NCI-H146 treated with DMSO at 0.1 percent for 48 hours (cell line): Measurements from ENCODE around the gene FHAD1.

Source experiments
- DNase-seq: peaks from one replicate; lab custom pipeline; 2025; ENCODE audit not compliant: unreplicated experiment; lab: John Stamatoyannopoulos, UW

Gene FHAD1

DNA sequence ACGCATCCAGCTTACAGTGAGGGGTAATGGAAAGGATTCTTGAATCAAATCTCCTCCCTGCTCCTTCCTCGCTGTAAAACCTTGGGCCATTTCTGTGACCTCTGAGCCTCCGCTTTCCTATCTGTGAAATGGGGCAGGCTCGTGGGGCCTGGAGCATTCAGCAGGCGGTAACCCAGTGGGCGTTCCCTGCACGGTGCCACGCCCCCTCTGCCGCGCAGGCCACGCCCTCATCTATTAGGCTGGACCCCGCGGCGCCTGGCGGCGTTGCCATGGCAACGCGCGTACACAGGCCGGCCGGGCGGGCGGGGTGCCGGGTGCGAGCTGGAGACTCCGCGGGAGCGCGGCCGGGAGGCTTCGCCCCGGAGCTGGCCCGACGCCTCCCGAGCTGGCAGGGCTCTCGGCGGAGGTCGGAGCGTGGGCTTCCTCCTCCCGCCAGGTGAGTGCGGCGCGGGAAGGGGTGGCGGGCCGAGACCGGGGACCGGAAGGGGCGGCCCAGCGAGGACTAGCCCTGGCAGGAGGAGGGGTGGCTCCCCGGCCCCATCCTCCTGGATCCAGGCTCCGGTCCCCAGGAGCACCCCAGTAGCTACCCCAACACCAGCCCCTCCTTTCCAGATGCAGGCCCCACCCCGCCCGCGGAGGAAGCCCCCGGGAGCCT, at the start of gene FHAD1:
Gene FHAD1 (plus strand): TSS at position 264 of the 655 bp plus-strand sequence. CDS start 4,562 bp downstream, outside the sequence.
- DNase-seq = peak; percentile 16

DNA sequence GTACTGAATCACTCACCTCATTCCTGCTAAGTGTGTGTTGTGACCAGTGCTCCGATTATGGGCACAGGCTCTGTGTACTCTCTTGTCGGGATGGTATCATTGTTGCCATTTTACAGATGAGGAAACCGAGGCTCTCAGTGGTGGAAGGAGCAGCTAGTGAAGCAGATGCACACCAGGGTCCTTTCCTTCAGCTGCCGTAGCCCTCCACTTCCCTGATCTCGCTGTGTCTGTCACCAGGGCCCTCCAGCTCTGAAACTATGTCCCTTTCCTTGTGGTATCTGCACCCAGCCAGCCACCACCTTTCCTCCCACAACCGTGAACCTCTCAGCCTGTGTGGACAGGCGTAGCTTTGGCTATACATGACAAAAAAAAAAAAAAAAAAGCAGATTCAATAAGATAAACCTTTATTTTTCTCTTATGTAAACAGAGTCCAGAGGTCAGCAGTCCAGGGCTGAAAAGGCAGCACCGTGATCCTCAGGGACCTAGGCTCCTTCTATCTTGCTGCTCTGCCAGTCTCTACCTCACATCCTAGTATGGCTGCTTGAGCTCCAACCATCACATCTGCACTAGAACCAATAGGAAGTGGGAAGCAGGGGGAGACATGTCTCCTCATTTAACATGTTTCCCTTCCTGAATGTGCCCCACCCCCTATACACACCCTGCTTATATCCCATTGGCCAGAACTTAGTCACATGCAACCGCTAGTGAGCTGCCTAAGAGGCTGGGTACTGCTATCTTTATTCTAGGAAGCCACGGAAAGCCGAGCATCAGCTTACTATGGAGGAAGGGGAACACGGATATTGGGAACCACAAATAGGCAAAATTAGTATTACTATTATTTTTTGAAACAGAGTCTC, 49.2 kb upstream of the FHAD1 start:
- DNase-seq = no peak

DNA sequence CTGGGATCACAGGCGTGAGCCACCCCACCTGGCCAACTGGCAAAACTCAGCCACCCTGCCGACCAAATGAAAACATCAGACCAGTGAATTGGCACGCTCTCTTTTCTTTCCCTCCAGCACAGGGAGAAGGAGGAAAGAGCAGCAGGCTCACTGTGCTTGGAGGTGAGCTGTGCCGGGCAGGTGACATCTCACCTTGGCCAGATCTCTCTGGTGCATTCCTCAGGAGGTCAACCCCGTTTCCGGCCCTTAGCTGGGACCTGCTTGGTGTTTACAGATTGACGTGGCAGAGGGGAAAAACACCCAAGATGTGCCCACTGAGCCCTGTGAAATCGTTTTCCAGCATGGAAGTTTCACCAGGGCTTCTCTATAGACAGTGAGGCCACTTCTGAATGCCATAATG, 48.3 kb upstream of the FHAD1 start:
- DNase-seq = no peak

DNA sequence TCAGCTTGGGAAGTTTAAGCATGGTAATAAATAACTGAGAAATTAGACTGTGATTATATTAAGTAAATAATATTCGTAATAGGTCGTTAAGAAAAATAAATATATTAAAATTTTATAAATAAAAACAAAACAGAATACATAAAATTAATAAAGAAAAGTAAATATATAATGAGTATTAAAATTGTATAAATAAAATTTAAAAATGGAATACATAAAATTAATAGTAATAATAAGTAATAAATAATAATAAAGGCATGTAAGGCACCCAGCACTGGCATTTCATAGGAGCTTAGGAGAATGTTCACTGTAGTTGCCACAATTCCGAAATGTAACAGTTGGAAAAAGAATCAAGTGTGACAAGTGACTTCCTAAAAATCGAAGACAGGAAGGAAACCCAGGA, 45.8 kb upstream of the FHAD1 start:
- no peak for DNase-seq

DNA sequence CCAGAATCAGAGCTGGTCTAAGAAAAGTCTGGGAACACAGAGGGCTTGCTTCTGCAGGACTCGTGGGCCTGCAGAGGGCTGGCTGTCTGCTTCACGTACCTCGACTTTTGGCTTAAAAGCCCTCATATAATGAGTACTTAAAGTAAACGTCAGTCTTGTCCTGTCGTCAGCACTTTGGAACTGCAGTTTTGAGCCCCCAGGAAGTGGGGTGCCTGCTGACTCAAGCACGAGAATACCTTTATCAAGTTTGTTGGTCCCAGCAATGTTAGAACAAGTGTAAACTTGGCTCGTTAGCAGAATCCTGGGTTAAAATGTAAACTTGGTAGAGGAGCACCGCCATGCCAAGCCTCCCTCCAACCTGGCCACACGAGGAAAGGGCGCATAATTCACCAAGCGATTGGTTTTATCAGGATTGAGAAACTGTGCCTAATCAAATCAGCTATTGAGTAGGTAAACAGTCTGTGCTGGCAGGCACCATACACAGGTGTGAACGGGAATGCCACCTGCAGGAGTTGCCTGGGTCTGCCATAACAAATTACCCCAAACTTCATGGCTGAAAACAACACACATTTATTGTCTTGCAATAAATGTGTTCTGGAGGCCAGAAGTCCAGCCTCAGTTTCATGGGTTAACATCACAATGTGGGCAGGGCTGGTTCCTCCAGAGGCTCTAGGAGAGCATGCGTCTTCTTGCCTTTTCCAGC, 45.0 kb upstream of the FHAD1 start:
- DNase-seq = no peak

DNA sequence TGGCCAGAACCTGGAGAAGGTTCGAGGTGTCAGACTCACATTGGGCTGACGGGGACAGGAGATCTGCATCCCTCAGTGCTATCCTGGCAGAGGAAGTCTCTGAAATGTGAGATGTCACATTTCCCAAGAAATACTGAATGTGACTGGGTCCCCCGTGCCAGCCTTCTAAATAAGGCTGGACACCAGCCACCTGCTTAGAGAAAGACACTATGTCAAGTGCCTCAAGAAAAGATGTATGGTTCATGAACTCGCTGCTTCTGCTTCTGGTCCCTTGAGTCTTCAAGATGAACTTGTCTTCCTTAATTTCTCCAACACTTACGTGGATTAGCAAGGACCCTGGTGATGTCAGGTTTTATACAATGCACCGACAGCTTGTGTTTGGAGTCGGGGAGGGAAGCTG, 42.1 kb upstream of the FHAD1 start:
- no peak for DNase-seq

DNA sequence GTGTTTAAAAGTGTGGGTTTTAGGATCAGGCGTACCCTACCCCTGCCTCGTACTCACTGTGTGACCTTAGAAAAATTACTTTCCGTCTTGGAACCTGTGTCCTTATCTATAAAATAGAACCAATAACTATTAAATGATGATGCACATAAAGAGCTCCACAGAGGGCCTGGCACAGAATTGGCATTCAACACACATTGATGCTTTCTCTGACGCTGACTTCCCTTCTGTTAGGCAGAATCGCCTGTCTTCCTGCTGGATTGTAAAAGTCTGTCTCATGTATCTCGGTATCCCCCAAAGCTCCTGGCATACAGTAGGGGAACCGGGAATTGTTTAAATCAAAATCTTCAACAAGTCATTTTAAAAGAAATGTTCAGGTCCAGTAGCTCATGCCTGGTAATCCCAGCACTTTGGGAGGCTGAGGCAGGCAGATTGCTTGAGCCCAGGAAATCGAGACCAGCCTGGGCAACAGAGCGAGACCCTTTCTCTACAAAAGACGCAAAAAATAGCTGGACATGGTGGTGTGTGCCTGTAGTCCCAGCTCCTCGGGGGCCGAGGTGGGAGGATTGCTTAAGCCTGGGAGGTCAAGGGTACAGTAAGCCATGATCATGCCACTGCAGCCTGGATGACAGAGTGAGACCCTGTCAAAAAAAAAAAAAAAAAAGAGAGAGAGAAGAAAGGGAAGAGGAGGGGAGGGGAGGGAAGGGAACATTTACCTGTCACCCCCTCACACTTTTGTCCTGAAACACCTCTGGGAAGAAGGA, 41.3 kb upstream of the FHAD1 start:
- DNase-seq = no peak

DNA sequence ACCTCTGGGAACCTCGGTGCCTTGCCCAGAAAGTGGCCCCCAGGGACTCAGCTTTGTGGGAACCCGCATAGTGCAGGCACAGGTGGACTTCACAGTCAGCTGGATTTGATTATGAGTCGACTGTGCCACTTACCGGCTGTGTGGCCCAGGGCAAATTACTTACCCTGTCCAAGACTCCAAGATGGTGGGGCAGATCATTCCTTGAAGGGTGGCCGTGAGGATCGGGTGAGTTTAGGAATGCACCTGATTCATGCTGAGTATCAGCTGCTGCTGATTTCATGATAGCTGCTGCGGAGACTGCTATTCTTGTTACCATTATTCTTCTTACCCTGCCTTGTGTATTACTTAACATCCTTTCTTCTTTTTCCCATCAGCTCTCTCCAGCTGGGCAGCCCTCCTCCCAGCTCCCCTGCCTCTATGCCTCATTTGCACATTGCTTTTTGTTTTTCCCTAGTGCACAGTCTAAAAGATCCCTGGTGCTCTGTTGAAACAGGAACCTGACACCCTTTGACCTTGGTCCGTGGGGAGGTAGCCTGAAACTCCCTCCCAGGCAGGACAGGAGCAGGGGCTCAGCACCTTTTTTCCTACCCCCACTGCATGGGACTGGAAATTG, 40.5 kb upstream of the FHAD1 start:
- peak; percentile 3 for DNase-seq

DNA sequence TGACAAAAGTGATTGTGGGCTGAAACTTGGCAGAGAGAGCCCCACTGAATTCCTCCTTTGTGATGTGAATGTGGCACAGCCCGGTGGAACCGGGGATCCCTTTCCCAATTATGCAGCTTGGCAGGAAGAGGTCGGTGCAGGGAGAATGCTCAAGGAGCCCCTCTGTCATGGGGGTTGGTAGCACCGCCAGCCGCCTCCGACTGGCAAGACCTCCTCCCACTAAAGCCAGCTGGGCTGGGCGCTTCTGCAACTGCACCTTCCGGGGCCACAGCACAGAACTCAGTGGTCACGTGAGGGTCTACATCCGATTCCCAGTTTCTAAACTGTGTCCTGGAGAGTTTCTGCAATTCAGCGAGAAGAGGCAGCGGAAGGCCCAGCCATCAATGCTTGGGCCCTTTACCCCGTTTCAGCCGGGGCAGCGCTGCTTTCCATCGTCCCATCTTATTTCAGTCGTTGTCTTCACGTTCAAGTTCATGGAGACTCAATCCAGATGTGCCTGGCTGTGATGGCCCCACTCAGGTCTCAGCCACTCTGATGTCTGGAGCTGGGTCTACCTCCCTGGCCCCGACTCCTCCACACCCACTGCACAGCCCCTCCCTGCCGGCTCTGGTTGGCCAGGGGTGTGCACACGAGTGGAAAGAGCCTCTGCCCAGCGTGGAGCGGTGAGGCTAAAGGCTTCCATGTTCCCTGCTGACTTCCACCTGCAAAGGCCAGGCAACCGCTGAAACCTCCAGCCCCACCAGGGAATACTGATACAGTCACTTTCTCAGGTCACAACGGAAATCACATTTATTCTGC, 39.8 kb upstream of the FHAD1 start:
- DNase-seq = no peak

DNA sequence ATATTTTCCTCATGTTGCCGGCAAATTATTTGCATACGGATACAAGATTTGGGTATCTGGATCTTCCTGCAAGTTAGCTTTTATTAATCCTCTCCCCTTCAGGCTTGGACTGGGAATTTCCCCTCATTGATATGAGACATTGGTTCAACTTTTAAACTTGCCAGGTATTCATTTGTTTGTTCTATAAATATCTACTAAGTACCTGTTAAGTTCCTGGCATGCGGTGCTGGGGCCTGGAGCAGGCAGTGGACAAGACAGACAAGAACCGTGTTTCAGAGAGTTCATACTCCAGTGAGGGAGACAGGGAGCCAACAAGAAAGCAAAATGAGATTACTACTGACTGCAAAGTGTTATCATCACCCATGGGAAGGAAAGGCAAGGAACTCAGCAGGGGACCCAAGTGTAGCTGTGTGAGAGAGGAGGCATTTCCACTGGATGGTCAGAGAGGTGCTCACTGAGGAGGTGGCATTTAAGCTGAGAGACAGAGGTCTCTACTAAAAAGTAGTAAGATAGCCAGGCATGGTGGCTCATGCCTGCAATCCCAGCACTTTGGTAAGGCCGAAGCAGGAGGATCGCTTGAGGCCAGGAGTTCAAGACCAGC, 39.1 kb upstream of the FHAD1 start:
- DNase-seq = no peak

DNA sequence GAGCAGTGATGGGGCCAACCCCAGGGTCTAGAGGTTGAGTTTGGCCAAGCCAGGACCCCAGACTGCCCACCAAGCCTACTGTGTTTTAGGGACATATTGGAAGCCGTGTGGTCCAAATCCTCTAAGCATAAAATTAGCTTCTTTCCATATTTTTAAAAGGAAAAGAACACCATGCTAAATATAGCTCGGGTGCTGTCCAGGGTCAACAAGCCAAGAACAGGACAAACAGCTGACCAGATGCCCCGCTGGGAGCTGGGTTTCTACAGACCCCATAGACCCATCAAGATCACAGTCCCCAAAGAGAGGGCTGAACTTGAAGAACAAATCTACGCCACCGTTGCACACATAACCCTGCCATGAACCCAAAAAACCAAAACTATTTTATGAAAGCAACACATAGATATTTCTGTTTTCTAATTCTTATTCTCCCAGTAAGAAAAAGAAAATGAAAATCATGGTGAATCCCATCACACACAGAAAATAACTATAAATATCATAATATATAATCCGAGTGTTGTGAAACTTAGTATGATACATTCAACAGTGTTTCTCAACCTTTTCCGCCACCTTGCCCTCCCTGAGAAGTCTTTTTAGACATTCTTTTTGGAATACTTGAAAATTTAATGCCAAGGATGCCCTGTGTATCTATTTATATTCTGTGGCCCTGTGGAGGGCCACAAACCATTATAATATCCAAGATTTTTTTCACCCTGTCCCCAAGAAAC, 36.2 kb upstream of the FHAD1 start:
- DNase-seq = no peak

DNA sequence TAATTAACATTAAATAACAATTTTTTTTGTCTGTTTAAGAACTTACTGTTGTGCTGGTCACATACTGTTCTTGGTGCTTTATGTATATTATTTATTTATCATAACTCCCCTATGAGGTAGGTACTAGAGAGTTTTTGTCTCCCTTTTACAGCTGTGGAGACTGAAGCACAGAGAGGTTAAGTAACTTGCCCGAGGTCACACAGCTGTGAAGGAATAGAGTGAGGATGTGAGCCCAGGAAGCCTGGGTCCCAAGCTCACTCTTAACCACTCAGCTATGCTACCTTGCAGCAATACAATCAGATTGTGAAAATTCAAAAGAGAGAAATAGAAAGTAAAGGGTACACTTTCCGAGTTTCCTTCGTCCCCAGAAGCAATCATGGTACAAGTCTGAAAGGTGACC, 35.6 kb upstream of the FHAD1 start:
- no peak for DNase-seq

DNA sequence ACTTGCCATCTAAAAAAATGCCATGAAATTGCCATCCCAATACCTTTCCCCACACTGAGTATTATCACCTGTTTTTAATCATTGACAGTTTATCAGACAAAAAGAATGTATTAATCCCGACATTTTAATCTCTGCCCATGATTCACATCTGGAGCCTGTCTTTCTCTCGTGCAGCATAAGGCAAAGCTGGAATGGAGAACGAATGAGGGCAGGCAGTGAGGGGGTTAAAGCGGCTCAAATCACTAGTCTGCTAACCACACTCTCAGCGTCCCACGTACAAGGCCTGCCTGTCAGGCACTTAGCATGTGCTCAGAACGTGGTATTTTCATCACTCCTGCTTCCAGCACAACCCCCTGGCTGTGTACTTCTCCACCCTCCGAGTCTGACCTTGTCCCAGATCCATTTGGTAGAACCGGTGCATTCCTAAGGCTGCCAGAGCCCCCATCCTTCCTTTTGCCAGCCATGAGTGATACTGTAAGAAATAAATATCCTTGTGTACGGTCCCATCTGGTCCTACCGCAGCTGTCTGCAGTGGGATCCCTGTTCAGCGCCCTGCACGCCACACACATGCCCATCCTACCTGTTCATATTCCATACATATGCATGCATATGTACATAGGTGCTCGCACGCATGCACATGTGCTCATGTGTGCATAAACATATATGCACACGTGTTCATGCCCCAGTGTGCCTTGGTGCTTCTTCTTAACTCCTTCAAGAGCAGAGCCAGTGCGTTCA, 34.6 kb upstream of the FHAD1 start:
- DNase-seq = no peak

DNA sequence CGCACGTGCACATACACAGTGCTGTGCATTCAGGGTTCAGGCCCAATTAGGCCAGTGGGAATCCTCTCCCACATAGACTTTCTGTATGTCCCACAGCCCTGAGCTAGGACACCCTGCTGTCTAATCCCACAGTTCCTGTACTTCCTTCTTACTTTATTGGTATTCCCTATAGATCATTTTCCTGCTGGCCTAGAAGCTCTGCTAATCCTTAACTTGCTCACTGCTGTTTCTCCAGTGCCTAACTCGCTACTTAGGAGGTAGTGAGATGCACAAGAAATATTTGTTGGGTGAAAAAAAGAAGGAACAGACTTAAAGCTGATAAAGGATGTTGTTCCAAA, 34.1 kb upstream of the FHAD1 start:
- DNase-seq = no peak

DNA sequence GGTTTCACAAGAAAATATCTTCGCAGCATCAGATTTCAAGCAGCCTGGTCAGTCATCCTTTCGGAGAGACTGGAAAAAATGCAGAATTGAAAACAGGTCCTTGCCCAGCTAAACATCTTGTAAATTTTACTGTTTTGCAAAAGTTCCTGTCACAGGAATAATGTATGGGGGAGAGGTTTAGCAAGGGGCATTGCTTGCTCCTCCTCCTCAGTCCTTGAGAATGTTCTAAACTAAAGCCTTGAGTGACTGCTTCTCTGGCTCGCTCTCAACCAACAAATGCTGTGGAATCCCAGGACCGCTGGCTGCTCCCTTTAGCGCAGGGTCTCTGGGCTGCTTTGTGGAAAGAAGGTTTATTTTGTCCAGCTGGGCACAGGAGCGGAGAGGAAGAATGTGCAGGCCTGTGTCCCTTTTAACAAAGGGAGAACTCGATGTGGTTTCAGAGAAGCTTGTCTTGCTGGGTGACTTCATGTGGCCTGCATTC, 33.6 kb upstream of the FHAD1 start:
- no peak for DNase-seq

DNA sequence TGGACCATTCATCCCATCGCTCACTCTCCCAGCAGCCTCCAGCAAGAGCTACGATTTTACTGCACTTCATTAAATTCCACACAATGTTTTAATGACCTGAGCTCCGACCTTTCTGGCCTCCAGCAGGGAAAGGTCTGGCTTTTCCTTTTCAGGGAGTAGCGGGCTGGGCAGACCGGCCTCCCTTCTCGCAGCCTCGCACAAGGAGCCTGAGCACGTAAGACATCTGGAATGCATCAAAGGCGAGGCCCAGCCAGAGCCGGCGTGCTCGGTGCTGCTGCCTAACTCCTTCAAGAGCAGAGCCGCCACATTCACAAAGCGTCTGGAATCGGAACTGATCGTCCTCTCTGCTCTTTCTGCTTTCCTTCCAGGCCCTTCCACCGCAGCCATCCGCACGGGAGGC, 32.5 kb upstream of the FHAD1 start:
- no peak for DNase-seq

DNA sequence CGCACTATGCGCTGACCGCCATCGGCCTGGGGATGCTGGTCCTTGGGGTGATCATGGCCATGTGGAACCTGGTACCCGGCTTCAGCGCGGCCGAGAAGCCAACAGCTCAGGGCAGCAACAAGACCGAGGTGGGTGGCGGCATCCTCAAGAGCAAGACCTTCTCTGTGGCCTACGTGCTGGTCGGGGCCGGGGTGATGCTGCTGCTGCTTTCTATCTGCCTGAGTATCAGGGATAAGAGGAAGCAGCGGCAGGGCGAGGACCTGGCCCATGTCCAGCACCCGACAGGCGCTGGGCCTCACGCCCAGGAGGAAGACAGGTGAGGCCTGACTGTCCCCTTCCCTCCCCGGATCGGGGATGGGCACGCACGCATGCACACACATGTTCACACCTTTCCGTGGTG, 31.9 kb upstream of the FHAD1 start:
- DNase-seq = no peak

DNA sequence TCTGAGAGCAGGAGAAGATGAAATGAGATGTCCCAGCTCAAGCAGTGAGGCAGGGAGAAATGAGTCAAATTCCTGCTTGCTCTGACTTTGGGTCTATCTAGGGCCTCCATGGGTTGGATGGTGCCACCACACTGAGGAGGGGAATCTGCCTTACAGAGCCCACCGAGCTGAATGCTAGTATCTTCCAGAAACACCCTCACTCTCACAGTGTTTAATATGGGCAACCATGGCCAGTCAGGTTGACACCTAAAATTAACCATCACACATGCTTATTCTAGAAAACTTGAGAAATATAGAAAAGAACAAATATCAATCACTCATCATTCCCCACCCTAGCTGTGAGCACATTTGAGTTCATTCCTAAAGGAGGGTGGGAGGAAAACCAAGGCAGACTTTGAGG, 29.4 kb upstream of the FHAD1 start:
- DNase-seq = no peak
